IPS-NIHi7 (cell line): ENCODE data around the gene CCDC85A.

Experiments
- DNase-seq: peaks from one replicate; pipeline ENCODE4 v3.0.0; 2012; ENCODE audit warnings: mixed read lengths; ENCODE audit errors: extremely low spot score

The CCDC85A gene

GRCh38 chr2:56239030-56239429 is 55.2 kb downstream of the CCDC85A start:
- no peak for DNase-seq

DNA sequence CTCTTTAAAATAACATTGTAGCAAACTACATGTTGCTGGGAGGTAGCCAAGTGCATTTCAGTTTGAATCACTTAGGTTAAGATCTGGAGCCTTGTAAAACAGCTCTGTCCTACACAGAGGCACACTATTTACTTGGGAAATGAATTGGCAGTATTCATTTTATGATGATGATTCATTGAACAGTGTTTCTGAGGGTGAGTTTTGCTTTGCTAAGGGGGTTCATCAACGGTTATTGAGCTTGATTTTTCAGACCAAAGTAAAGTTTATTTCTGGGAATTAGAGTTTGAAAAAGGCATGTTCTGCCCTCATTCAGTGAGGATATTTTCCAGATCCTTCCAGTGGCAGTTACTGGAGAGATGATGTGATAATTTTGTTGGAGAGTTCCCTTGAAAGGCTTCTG is 55.6 kb downstream of the CCDC85A start:
- DNase-seq = no peak

DNA sequence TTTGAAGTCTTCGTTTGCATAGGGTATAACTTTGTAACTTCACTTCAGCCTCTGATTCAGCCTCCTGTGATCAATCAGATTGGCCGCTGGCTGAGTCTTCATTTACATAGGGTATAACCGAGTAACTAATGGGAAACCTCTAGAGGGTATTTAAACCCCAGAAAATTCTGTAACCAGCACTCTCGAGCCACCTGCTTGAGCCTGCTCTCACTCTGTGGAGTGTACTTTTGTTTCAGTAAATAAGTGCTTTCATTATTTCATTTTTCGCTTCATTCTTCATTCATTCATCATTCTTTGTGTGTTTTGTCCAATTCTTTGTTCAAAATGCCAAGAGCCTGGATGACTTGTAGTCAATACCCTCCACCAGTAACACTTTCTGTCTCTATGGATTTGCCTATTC is 56.4 kb downstream of the CCDC85A start:
- DNase-seq = no peak

DNA sequence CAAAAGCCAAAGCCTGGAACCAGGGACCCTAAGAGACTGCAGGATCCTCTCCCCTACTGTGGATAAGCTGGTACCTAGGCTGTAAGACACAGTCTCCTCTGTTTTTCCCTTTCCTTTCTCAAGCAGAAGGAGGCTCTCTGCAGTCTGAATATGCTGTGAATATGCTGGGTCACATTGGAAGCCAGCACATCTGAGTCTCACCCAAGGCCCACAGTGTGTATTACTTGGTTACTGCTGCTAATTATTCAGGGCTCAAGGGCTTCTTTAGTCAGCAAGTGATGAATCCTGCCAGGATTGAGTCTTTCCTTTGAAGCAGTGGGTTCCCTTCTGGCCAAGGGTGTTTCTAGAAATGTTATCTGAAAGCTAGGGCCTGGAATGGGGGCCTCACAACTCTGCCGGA is 60.7 kb downstream of the CCDC85A start:
- DNase-seq = no peak

GRCh38 chr2:56244911-56245530 is 61.2 kb downstream of the CCDC85A start:
- DNase-seq = no peak

DNA sequence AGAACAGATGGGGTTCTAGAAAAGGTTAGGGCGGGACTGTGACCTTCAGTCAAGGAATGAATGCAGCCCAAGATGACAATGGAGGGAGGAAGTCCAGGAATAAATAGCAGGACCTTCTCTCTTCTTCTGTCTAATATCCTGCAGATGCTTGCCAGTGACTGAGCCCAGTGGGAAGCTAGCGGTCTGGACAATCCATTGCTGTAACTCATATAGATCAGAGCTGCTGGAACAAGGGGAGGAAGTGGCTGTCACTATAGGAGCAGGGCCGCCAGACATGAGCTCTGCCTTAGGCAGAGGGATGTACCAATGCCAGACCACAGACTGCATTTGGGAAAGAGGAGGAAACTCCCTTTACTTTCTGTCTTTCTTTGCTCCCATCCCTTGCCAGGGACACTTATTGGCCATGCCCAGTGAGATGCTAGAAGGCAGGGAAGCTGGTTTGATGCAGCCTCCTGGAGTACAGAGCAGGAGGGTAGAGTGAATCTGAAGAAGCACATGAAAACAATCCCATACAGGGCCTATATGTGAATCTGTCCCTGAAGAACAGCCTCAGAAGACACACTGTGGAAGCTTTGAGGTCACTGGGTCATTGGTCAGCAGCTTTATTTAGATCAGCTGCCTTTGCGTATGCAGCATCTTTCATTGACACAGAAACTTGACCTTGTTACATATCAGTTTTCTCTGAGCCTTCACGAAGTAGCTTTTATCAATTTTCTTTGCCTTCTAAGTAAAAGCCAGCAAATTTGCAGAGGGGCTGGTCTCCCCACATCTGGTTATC is 65.4 kb downstream of the CCDC85A start:
- DNase-seq = no peak

DNA sequence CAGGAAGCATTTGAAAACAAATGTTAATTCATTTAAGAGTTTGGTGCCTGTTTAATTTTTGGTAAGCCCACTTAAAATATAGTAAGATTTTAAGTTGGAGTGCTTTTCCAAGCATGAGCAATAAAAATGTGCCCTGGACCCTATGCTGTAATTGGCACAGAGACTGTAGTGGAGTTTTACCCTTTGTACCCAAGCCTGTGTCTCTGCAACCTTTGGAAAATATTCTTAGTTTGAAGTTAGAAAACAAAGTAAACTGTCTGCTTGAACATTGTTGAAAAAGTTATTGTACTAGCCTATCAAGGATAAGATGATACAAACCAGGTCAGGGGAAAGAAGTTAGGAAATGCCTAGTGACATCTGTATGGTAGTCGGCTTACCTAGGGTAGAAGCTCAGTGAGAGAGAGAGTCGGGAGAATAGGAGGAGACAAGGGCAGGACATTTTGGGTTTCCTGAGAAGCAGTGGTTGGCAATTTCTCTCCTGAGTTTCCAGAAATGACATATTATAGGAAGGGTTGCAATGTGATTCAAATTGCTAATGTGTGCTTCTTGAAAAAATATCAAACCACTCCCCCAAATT is 66.5 kb downstream of the CCDC85A start:
- DNase-seq = no peak

- DNase-seq = no peak
These were observed 76.6 kb downstream of the CCDC85A start for GRCh38 chr2:56260415-56260814.

DNA sequence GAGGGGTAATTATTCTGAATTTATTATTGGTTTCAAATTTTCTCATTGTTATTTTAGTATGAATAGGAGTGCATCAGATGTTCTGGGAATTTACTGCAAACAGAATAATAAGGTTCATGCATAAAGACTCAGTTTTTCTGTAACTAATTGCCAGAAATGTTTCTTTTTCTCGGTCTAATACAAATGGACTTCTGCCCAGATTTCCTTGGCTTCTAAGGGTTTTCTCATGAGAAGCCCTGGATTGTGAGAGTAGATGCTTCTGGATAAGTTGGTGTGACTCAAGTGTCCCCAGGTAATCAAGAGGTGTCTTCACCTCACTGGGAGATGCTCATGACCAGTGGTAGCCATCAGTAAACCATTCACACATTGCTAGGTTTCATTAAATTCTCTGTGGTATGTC is 78.5 kb downstream of the CCDC85A start:
- no peak for DNase-seq

DNA sequence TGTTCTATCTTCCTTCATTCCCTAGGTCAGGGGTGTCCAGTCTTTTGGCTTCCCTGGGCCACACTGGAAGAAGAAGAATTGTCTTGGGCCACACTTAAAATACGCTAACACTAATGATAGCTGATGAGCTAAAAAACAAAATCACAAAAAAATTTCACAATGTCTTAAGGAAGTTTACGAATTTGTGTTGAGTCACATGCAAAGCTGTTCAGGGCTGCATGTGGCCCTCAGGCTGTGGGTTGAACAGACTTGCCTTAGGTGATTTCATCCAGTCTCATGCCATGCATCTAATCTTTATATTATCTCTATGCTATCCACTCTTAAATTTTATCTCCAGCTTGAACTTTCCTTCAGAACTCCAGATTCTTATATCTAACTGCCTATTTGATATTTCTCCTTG is 80.1 kb downstream of the CCDC85A start:
- no peak for DNase-seq

DNA sequence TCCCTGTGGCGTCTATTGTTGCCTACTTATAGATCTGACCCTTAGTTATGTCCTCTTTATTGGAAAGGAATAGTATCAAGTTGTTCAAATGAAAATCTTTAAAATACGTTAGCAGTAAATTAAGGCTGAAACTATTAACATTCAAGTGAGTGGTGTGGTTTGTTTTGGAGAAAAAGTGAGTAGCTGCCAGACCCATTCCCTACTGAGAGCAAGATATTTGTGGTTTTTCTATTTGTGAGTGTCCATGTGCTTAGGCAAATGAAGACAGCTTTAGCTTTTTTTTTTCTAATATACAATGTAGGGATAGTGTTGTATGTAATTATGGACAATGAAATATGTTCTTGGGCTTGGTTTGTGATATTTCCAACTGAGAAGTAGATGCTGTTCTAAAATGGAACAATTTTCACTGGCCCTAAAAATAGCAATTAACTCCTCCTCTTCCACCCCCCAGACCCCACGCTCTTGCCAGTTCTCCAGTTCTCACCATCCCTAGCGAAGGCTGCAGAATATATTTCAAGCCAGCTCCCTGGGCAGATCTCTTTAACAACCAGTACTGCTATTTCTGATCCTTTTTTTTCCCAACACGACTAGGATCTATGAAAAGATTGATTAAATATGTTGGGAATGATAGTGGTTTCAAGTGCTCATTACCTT is 83.1 kb downstream of the CCDC85A start:
- DNase-seq = no peak

- DNase-seq = no peak
These were observed 83.6 kb downstream of the CCDC85A start for GRCh38 chr2:56267415-56267788.

GRCh38 chr2:56268856-56269255 is 85.1 kb downstream of the CCDC85A start:
- no peak for DNase-seq

- no peak for DNase-seq
These were observed 87.5 kb downstream of the CCDC85A start for GRCh38 chr2:56271275-56271674.

DNA sequence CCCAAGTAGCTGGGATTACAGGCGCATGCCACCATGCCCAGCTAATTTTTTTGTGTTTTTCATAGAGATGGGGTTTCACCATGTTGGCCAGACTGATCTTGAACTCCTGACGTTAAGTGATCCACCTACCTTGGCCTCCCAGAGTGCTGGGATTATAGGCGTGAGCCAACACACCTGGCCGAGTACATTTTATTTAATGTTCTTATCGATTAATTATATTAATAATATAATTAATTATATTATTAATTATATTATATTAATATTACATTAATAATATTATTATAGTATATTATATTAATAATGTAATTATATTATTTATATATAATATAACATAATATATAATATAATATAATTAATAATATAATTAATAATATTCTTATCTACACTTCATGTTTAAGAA is 101.4 kb downstream of the CCDC85A start:
- no peak for DNase-seq

- no peak for DNase-seq
These were observed 103.1 kb downstream of the CCDC85A start for GRCh38 chr2:56286936-56287335.

- no peak for DNase-seq
These were observed 103.7 kb downstream of the CCDC85A start for GRCh38 chr2:56287508-56287907.

- DNase-seq = no peak
These were observed 104.2 kb downstream of the CCDC85A start for GRCh38 chr2:56287974-56288373.

DNA sequence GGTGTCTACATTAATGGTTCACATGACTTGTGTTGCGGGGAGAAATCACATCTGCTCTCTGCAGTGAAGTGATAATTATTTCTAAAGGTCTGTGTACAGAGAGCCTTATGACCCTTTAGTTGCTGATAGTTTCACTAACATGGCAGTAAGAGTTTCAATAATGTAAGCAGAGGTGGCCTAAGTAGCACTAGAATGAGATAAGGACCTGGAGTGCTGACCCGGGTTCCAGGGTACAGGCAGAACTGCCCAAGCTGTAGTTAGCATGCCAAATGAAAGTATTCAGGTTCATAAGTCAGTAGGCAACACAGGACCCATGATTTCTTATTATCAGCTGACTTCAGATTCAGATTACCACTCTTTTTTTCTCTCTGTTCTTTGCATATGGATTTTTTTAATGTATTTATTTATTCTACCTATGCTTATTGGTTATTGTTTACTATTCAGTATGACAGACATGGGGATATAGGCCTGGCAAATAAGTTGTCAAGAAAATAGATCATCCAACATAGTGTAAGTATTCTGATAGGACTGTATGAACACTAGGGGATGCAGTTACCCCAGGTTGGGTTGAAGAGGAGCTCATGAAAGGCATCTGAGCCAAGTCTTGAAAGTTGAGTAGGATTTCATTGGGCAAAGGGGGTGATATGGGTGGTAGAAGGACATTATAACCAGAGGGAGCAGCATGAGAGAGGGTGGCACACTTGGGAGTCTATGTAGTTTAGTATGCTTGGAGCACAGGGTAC is 105.2 kb downstream of the CCDC85A start:
- no peak for DNase-seq

GRCh38 chr2:56291711-56292110 is 107.9 kb downstream of the CCDC85A start:
- no peak for DNase-seq

- no peak for DNase-seq
These were observed 109.2 kb downstream of the CCDC85A start for GRCh38 chr2:56292951-56293350.

DNA sequence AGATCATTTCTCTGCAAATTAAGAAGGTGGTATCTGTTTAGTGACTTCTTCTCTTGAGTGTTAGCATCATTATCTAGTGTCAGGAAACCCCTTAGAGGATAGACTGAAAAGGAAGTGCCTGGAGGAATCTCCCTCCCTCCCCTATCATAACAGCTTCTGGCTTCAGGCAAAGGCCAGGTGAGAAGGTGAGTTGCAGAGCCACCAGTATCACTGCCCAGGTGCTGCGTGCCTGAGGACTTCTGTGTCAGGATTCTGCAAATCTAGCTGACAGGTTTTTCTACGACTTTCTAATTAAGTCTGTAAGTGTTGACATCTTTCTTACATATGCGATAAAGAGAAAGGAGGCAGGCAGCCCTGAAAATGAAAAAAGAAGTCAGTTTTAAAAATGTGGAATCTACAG is 111.9 kb downstream of the CCDC85A start:
- DNase-seq = no peak
